Measurements from ENCODE around the gene SPON1. TPM values are rescaled to one million over a fixed set of nuclear protein-coding genes. Genes with fewer than 3 reads are reported as not detected.

Gene SPON1
- total and polyA plus RNA-seq, 10 of the 15 experiments (the other 5 are each of a cell fraction or from before 2014, with no cell fraction given) = 0.13 to 1.1 (median 0.18) TPM; not detected in 5

- 51% methylated on average over 4 of the region's 4 CpGs for WGBS (ENCODE audit: insufficient coverage, insufficient replicate concordance, low lambda C conversion rate, missing lambda C conversion rate)
- ChIA-PET RAD21 (ENCODE audit: unreplicated experiment) (no interaction called here), SMC1A (ENCODE audit: uncharacterized antibody, unreplicated experiment) (no interaction called here), CTCF (no interaction called here), POLR2A (no interaction called here)
- BruUV-seq (replicated peaks) = no TSS peak
- Histone ChIP-seq H3K36me3 (ENCODE audit: control insufficient read depth in 2 of 2, insufficient read depth in 2 of 2, low read length in 1 of 2) (no peaks in the 10 kb centered on the region), H3K4me1 (ENCODE audit: control insufficient read depth, insufficient read depth, low read length) (no peaks in the 10 kb centered on the region), H3K27me3 (replicated peaks in 1 of 2; ENCODE audit: control insufficient read depth in 2 of 2, insufficient read depth in 2 of 2, low read length in 1 of 2) (no peaks in the 10 kb centered on the region), H2AFZ (ENCODE audit: control insufficient read depth, low read depth, low read length) (no peak overlapping the region), H4K20me1 (ENCODE audit: control insufficient read depth, insufficient read depth) (no peaks in the 10 kb centered on the region), H3K4me2 (ENCODE audit: control insufficient read depth, insufficient read depth) (no peak overlapping the region), H3K27ac (ENCODE audit: control insufficient read depth, insufficient read depth) (no peak overlapping the region), H3K4me3 (no peak overlapping the region), H3K9me3 (replicated peaks; ENCODE audit: control insufficient read depth, insufficient read depth, low read length) (no peaks in the 10 kb centered on the region), H3K79me2 (ENCODE audit: control insufficient read depth, insufficient read depth, low read length) (no peaks in the 10 kb centered on the region), H3K9ac (ENCODE audit: control insufficient read depth, insufficient read depth, low read length) (no peak overlapping the region)
- FAIRE-seq (no peak), ATAC-seq (no peak), DNase-seq (ENCODE audit: low read depth, low spot score) (no peak)
- in situ Hi-C loops (cut with MboI) (no loop called here), intact Hi-C loops (cut with micrococcal nuclease; ENCODE audit: unreplicated experiment) (no loop called here)
- TF ChIP-seq YBX1 (IDR thresholded peaks at IDR 0.05) (no peak), NR2C2 (IDR thresholded peaks at IDR 0.05; ENCODE audit: borderline replicate concordance, control insufficient read depth, insufficient read length, low read depth) (no peak), POLR2A (IDR thresholded peaks at IDR 0.05; ENCODE audit: low read depth, low read length) (no peak), RB1 (IDR thresholded peaks at IDR 0.05; ENCODE audit: borderline replicate concordance) (no peak), ETV6 (conservative IDR thresholded peaks at IDR 0.05 in 1 of 2, IDR thresholded peaks at IDR 0.05 in 1 of 2; ENCODE audit: borderline replicate concordance in 1 of 2, low read depth in 1 of 2) (no peak), IKZF2 (IDR thresholded peaks at IDR 0.05) (no peak), CHD1 (IDR thresholded peaks at IDR 0.05; ENCODE audit: low read depth, low read length) (no peak), PBX3 (IDR thresholded peaks at IDR 0.05; ENCODE audit: insufficient replicate concordance, low read depth, low read length) (no peak), NFXL1 (IDR thresholded peaks at IDR 0.05; ENCODE audit: borderline replicate concordance) (no peak), NKRF (conservative IDR thresholded peaks at IDR 0.05) (no peak), JUND (IDR thresholded peaks at IDR 0.05; ENCODE audit: low read depth, low read length) (no peak), CBFB (IDR thresholded peaks at IDR 0.05; ENCODE audit: low read depth) (no peak), TBL1XR1 (IDR thresholded peaks at IDR 0.05; ENCODE audit: low read depth, low read length) (no peak), EZH2 (IDR thresholded peaks at IDR 0.05; ENCODE audit: borderline replicate concordance, control insufficient read depth, low read depth, low read length) (no peak), MYB (IDR thresholded peaks at IDR 0.05; ENCODE audit: borderline replicate concordance, low read depth, low read length) (no peak), PAX8 (IDR thresholded peaks at IDR 0.05) (no peak), BCL3 (IDR thresholded peaks at IDR 0.05; ENCODE audit: borderline replicate concordance, insufficient read depth, low read depth, low read length, poor library complexity, severe bottlenecking) (no peak)
Observed at GRCh38 chr11:13984616-13985450, 22.3 kb downstream of the SPON1 start.
